ENCODE data around the gene IDH2. TPM values are rescaled to one million over a fixed set of nuclear protein-coding genes. Genes with fewer than 3 reads are reported as not detected.

The IDH2 gene
- polyA plus RNA-seq, 1 donor (not counting 4 experiments of a cell fraction or from before 2014, with no cell fraction given), result 27.9 TPM

GRCh38 chr15:90126022-90126421 is 23.8 kb upstream of the IDH2 start:
- Histone ChIP-seq H3K9me1 (ENCODE audit: control insufficient read depth, extremely low read depth, insufficient read depth, low read length) (no peaks in the 10 kb centered on the region), H3K36me3 (ENCODE audit: control insufficient read depth in 2 of 2, extremely low read depth in 1 of 2, insufficient read depth in 2 of 2, low read length in 2 of 2) (no peaks in the 10 kb centered on the region), H3K4me1 (ENCODE audit: control insufficient read depth, extremely low read depth, insufficient read depth, low read length) (no peaks in the 10 kb centered on the region), H3K27me3 (ENCODE audit: control insufficient read depth, extremely low read depth, insufficient read depth, low read length) (no peaks in the 10 kb centered on the region), H3K27ac (ENCODE audit: control insufficient read depth, insufficient read depth, low read length) (no peak overlapping the region), H2AFZ (ENCODE audit: control insufficient read depth, low read length) (no peak overlapping the region), H4K20me1 (ENCODE audit: control insufficient read depth, extremely low read depth, insufficient read depth, low read length) (no peaks in the 10 kb centered on the region), H3K9me3 (ENCODE audit: control insufficient read depth, low read depth, low read length) (no peaks in the 10 kb centered on the region), H3K9ac (ENCODE audit: control insufficient read depth, extremely low read depth, insufficient read depth, low read length) (no peak overlapping the region), H3K4me2 (ENCODE audit: control insufficient read depth, extremely low read depth, insufficient read depth, low read depth, low read length) (no peak overlapping the region), H3K79me2 (ENCODE audit: control insufficient read depth, insufficient read depth, low read length) (no peaks in the 10 kb centered on the region), H3K4me3 (ENCODE audit: control insufficient read depth in 2 of 3, extremely low read depth in 1 of 3, insufficient read depth in 2 of 3, low read depth in 1 of 3, low read length in 3 of 3) (no peak overlapping the region)
- FAIRE-seq, result no peak
- DNase-seq (ENCODE audit: low read depth, low spot score), result no peak
- dilution Hi-C loops (cut with MboI; ENCODE audit: extremely low pct_ligation_motif_present, low sequenced_read_pairs), result no loop called here
- TF ChIP-seq, protein P1, sequence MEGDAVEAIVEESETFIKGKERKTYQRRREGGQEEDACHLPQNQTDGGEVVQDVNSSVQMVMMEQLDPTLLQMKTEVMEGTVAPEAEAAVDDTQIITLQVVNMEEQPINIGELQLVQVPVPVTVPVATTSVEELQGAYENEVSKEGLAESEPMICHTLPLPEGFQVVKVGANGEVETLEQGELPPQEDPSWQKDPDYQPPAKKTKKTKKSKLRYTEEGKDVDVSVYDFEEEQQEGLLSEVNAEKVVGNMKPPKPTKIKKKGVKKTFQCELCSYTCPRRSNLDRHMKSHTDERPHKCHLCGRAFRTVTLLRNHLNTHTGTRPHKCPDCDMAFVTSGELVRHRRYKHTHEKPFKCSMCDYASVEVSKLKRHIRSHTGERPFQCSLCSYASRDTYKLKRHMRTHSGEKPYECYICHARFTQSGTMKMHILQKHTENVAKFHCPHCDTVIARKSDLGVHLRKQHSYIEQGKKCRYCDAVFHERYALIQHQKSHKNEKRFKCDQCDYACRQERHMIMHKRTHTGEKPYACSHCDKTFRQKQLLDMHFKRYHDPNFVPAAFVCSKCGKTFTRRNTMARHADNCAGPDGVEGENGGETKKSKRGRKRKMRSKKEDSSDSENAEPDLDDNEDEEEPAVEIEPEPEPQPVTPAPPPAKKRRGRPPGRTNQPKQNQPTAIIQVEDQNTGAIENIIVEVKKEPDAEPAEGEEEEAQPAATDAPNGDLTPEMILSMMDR (optimal IDR thresholded peaks at IDR 0.05 in 1 of 3, IDR thresholded peaks at IDR 0.05 in 1 of 3, conservative IDR thresholded peaks at IDR 0.05 in 1 of 3; ENCODE audit: extremely low read depth in 1 of 3, insufficient read depth in 2 of 3, low read length in 3 of 3), result no peak
- no peak for TF ChIP-seq EZH2 (IDR thresholded peaks at IDR 0.05; ENCODE audit: low read length)

- Histone ChIP-seq H3K36me3 (ENCODE audit: control insufficient read depth in 2 of 2, extremely low read depth in 1 of 2, insufficient read depth in 2 of 2, low read length in 2 of 2) (no peaks in the 10 kb centered on the region), H4K20me1 (ENCODE audit: control insufficient read depth, extremely low read depth, insufficient read depth, low read length) (no peaks in the 10 kb centered on the region), H3K27me3 (ENCODE audit: control insufficient read depth, extremely low read depth, insufficient read depth, low read length) (no peaks in the 10 kb centered on the region), H3K4me1 (ENCODE audit: control insufficient read depth, extremely low read depth, insufficient read depth, low read length) (no peaks in the 10 kb centered on the region), H3K4me3 (ENCODE audit: control insufficient read depth in 2 of 3, extremely low read depth in 1 of 3, insufficient read depth in 2 of 3, low read depth in 1 of 3, low read length in 3 of 3) (no peak overlapping the region), H3K9me3 (ENCODE audit: control insufficient read depth, low read depth, low read length) (no peaks in the 10 kb centered on the region), H3K4me2 (ENCODE audit: control insufficient read depth, extremely low read depth, insufficient read depth, low read depth, low read length) (no peak overlapping the region), H3K79me2 (ENCODE audit: control insufficient read depth, insufficient read depth, low read length) (no peaks in the 10 kb centered on the region), H3K27ac (ENCODE audit: control insufficient read depth, insufficient read depth, low read length) (no peak overlapping the region), H3K9me1 (ENCODE audit: control insufficient read depth, extremely low read depth, insufficient read depth, low read length) (no peaks in the 10 kb centered on the region), H3K9ac (ENCODE audit: control insufficient read depth, extremely low read depth, insufficient read depth, low read length) (no peak overlapping the region), H2AFZ (ENCODE audit: control insufficient read depth, low read length) (no peak overlapping the region)
- DNase-seq (ENCODE audit: low read depth, low spot score) (no peak), FAIRE-seq (no peak)
- no peak for TF ChIP-seq EZH2 (IDR thresholded peaks at IDR 0.05; ENCODE audit: low read length)
- TF ChIP-seq, protein P1 (optimal IDR thresholded peaks at IDR 0.05 in 1 of 3, IDR thresholded peaks at IDR 0.05 in 1 of 3, conservative IDR thresholded peaks at IDR 0.05 in 1 of 3; ENCODE audit: extremely low read depth in 1 of 3, insufficient read depth in 2 of 3, low read length in 3 of 3), result no peak
- dilution Hi-C loops (cut with MboI; ENCODE audit: extremely low pct_ligation_motif_present, low sequenced_read_pairs), result no loop called here
These were observed 22.2 kb upstream of the IDH2 start for GRCh38 chr15:90124507-90124906.
